ENCODE data around the gene RNASEH1.
A peak's percentile ranks its signal among the peaks of the same experiment; 100 is the strongest.

RNASEH1 gene

DNA sequence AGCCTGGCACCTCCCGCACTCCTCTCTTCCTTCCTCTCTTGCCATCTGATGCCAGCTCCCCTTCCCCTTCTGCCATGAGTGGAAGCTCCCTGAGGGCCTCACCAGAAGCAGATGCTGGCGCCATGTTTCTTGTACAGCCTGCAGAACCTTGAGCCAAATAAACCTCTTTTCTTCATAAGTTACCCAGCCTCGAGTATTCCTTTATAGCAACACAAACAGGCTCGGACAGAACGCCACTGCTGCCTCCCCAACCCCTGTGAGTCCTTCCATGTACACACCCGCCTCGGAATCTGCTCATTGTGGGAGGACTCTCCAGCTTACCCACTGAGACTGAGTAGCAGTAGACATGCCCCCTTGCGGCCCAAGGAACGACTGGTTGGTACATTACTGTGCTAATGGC, 8.7 kb upstream of the RNASEH1 start:
- Histone ChIP-seq H3K9me3 (ENCODE audit: low read length) (no peaks in the 10 kb centered on the region), H3K36me3 (ENCODE audit: insufficient read depth, low read length) (no peaks in the 10 kb centered on the region), H3K4me1 (ENCODE audit: insufficient read depth, low read length) (no peaks in the 10 kb centered on the region), H2AFZ (ENCODE audit: low read depth, low read length) (no peak overlapping the region), H3K4me3 (ENCODE audit: low read length) (no peak overlapping the region), H3K27me3 (ENCODE audit: insufficient read depth, low read length) (no peaks in the 10 kb centered on the region)

DNA sequence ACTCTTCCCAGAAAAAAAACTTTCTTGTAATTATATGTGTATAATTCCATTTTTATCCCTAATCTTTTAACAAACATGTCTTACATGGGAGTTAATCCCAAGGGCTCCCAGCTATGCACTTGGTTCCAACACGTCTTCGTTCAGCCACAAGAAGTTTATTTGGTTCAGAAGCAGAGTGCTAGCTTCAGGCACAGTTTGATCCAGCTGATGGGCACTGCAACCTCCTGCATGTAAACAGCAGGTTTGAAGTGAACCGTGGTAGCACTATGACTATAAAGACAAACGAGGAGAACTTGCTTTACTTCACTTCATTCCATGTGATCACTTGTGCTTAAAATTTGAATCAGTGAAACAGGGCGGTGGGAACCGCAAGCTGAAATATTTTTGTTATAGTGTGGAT, 7.0 kb upstream of the RNASEH1 start:
- Histone ChIP-seq H3K27me3 (ENCODE audit: insufficient read depth, low read length) (no peaks in the 10 kb centered on the region), H3K36me3 (ENCODE audit: insufficient read depth, low read length) (peaks cover 8% of the 10 kb centered on the region), H2AFZ (ENCODE audit: low read depth, low read length) (no peak overlapping the region), H3K9me3 (ENCODE audit: low read length) (no peaks in the 10 kb centered on the region), H3K4me3 (ENCODE audit: low read length) (no peak overlapping the region), H3K4me1 (ENCODE audit: insufficient read depth, low read length) (no peaks in the 10 kb centered on the region)

DNA sequence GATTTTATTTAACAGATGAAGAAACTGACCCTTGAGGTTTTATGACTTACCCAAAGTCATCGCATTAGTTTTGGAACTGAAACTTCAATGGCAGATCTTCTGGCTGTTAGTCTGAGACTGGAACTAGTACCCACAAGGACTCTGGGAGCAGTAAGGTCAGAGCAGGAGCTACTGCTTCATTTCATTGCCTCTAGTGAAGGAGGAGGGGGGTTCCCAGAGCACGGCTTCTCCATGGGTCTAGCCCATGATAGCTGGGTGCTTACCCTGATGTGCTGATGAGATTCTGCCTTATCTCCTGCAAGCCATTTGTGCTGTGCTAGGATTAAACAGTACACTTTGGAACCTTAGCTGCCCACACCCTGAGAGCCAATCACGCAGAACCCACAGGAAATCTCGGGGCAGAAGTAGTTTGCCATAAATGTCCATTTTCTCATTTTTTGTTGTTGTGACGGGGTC, 5.4 kb upstream of the RNASEH1 start:
- Histone ChIP-seq H3K36me3 (ENCODE audit: insufficient read depth, low read length) (peaks cover 8% of the 10 kb centered on the region), H3K9me3 (ENCODE audit: low read length) (no peaks in the 10 kb centered on the region), H3K27me3 (ENCODE audit: insufficient read depth, low read length) (no peaks in the 10 kb centered on the region), H2AFZ (ENCODE audit: low read depth, low read length) (no peak overlapping the region), H3K4me1 (ENCODE audit: insufficient read depth, low read length) (peaks cover 5% of the 10 kb centered on the region), H3K4me3 (ENCODE audit: low read length) (no peak overlapping the region)

DNA sequence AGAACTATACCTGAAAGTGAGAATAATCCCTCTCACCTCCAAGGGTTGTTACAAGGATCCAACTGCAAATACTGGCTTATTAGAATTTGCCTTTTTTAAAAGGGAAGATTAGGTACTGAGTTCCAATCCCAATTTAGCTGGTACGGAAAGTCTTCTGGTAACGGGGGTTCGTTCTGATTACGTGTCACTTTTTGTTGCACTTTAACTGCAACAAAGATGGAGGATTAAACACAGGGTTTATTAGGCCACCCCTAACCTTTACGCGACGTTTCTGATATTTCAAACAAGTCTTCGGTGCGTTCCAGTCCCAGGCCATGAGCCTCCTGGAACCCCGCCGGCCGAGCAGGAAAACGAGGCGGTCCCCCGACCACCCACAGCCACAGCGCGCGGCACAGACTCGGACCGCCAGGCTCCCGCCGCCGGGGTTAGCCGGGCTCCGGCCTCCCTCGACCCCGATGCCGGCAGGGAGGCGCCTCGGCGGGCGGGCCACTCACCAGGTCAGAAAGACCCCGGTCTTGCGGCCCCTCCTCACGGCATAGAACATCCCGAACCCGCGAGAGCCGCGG, 411 bp downstream of the RNASEH1 start:
- Histone ChIP-seq H3K4me3 (ENCODE audit: low read length) (peak overlapping the region; percentile 89), H3K9me3 (ENCODE audit: low read length) (no peaks in the 10 kb centered on the region), H3K27me3 (ENCODE audit: insufficient read depth, low read length) (no peaks in the 10 kb centered on the region), H2AFZ (ENCODE audit: low read depth, low read length) (peak overlapping the region; percentile 39), H3K4me1 (ENCODE audit: insufficient read depth, low read length) (peaks cover 13% of the 10 kb centered on the region), H3K36me3 (ENCODE audit: insufficient read depth, low read length) (peaks cover 39% of the 10 kb centered on the region)

DNA sequence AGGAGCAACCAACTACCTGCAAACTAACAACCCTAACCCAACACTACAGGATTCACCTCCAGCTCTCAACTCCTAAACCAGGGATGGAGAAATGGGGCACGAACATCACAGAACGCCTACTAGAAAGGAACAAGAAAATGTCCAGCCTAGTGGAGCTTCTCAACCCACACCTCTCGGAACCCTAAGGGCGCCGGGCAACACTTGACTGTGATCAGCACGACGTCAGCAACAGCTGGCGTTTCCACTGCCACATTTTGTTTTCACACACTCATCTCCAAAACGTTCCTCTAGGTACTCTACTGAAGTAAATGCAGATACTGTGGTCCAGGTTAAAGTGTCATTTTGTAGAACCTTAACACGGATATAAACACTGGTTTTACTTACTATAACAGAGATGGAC, 4.2 kb downstream of the RNASEH1 start:
- peaks cover 63% of the 10 kb centered on the region for H3K36me3 ChIP-seq (ENCODE audit: insufficient read depth, low read length)
- H3K27me3 ChIP-seq (ENCODE audit: insufficient read depth, low read length), result no peaks in the 10 kb centered on the region
- H2AFZ ChIP-seq (ENCODE audit: low read depth, low read length), result no peak overlapping the region
- no peaks in the 10 kb centered on the region for H3K9me3 ChIP-seq (ENCODE audit: low read length)
- peaks cover 7% of the 10 kb centered on the region for H3K4me1 ChIP-seq (ENCODE audit: insufficient read depth, low read length)
- H3K4me3 ChIP-seq (ENCODE audit: low read length), result no peak overlapping the region

DNA sequence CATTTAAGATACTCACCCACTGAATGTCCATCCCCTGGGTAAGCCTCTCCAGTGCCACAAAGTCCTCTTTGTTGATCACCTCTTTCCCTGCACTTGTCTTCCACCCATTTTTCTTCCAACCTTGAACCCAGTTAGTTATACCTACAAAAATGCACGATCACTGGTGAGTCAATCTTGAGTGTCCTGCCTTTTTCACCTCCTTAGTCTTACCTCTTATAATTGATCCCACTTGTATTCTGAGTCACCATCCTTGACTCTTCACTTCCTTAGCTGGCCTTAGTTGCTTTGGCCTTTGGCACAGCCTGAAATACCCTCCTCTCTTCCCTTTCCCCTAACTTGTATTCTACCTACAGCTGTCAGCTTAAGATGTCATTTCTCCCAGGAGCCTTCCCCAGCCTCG, 10.2 kb downstream of the RNASEH1 start:
- Histone ChIP-seq H3K4me3 (ENCODE audit: low read length) (no peak overlapping the region), H2AFZ (ENCODE audit: low read depth, low read length) (no peak overlapping the region), H3K4me1 (ENCODE audit: insufficient read depth, low read length) (no peaks in the 10 kb centered on the region), H3K36me3 (ENCODE audit: insufficient read depth, low read length) (peaks cover 88% of the 10 kb centered on the region), H3K27me3 (ENCODE audit: insufficient read depth, low read length) (no peaks in the 10 kb centered on the region), H3K9me3 (ENCODE audit: low read length) (no peaks in the 10 kb centered on the region)

DNA sequence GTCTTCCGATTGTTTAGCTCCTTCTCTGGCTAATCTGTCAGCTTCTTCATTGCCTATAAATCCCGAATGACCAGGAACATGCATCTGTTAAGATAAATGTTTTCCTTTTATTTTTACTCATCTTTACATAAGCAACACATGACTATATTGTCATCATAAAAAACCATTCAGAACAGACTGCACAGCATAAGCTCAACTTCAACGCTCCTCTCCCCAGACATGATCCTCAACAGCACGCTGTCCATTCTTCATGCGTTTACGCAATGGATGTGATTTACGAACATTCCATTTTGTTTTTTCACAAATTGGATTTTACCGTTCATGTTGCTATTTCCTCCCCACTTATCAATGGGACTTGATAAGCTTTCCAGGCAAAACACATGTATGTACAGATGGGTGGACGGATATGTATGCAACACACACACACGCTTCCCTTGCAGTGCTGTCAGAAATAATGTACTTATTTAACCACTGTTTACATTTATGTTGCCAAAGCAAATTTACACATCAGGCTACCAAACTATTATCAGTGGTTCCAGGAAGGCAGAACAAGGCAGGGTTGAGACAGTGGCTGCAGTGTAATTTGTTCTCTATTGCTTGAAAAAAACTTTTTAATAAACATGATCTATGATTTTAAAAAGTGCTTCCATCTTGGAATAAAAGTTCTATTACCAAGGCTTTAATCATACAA, 12.2 kb downstream of the RNASEH1 start:
- H2AFZ ChIP-seq (ENCODE audit: low read depth, low read length), result no peak overlapping the region
- no peaks in the 10 kb centered on the region for H3K27me3 ChIP-seq (ENCODE audit: insufficient read depth, low read length)
- H3K9me3 ChIP-seq (ENCODE audit: low read length), result no peaks in the 10 kb centered on the region
- no peak overlapping the region for H3K4me3 ChIP-seq (ENCODE audit: low read length)
- H3K36me3 ChIP-seq (ENCODE audit: insufficient read depth, low read length), result peaks cover 88% of the 10 kb centered on the region
- no peaks in the 10 kb centered on the region for H3K4me1 ChIP-seq (ENCODE audit: insufficient read depth, low read length)

DNA sequence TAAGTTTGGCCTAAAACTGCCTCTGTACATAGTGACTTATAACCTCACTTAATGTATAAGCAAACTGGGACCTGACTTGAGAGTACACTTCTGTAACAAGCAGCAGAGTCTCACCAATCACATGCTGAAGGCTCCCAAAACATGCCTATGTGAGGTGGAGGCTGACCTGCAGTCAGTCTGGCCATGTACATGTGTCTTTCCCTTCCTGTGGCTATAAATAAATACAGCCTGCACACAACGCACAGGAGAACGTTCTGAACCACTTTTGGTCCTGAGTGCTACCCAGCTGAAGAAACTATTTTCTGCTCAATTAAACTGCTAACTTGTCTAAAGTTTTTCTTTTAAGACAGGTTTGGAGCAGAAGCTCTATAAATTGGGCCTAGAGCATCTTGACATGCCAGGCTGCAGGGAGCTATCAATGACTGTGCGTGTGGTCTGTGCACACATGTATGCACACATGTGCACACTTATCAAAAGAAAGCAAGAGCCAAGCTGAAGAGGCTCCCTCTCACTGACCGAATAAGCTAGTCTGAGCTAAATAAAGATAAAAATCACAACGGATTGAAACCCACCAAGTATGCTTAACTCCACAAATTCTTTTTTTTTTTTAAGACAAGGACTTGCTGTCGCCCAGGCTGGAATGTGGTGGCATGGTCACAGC, 15.0 kb downstream of the RNASEH1 start:
- peaks cover 70% of the 10 kb centered on the region for H3K36me3 ChIP-seq (ENCODE audit: insufficient read depth, low read length)
- H2AFZ ChIP-seq (ENCODE audit: low read depth, low read length), result no peak overlapping the region
- H3K4me1 ChIP-seq (ENCODE audit: insufficient read depth, low read length), result no peaks in the 10 kb centered on the region
- H3K27me3 ChIP-seq (ENCODE audit: insufficient read depth, low read length), result no peaks in the 10 kb centered on the region
- no peak overlapping the region for H3K4me3 ChIP-seq (ENCODE audit: low read length)
- H3K9me3 ChIP-seq (ENCODE audit: low read length), result no peaks in the 10 kb centered on the region

DNA sequence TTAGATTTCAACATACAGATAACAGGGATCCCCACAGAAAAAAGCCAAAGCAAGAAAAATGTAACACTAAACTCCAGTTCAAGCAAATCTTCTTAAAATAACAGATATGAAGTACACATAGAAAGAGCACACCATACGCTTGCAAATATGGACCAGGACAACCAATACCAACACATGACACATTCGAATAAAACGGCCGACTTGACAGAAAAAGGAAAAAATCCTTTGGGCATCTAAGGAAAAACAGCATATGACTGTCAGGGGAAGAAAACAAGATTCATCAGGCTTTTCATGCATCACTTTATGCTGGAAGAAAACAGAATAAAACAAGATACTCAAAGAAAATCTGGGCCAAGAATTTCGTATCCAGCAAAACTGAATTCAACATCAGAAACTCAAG, 16.0 kb downstream of the RNASEH1 start:
- Histone ChIP-seq H3K36me3 (ENCODE audit: insufficient read depth, low read length) (peaks cover 62% of the 10 kb centered on the region), H3K9me3 (ENCODE audit: low read length) (no peaks in the 10 kb centered on the region), H3K27me3 (ENCODE audit: insufficient read depth, low read length) (no peaks in the 10 kb centered on the region), H2AFZ (ENCODE audit: low read depth, low read length) (no peak overlapping the region), H3K4me3 (ENCODE audit: low read length) (no peak overlapping the region), H3K4me1 (ENCODE audit: insufficient read depth, low read length) (no peaks in the 10 kb centered on the region)

DNA sequence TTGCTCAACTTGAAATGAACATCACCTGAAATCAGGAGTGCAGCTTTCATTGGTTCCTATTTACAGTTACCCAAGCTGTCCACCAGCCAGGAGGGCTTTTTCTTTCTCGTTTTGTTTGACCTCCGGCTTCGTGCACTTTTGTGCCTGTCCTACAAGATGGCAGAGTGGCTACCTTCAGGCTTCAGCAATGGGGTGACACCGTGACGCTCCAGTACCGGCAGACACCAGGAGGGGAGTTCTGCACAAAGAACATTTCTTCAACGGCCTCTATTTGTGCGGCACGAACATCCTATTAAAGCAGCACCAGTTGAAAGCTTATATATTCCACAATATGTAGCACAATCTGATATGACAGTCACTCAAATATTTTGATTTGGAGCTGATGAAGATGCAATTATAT, 18.3 kb downstream of the RNASEH1 start:
- H3K27me3 ChIP-seq (ENCODE audit: insufficient read depth, low read length), result no peaks in the 10 kb centered on the region
- no peak overlapping the region for H2AFZ ChIP-seq (ENCODE audit: low read depth, low read length)
- peaks cover 40% of the 10 kb centered on the region for H3K36me3 ChIP-seq (ENCODE audit: insufficient read depth, low read length)

DNA sequence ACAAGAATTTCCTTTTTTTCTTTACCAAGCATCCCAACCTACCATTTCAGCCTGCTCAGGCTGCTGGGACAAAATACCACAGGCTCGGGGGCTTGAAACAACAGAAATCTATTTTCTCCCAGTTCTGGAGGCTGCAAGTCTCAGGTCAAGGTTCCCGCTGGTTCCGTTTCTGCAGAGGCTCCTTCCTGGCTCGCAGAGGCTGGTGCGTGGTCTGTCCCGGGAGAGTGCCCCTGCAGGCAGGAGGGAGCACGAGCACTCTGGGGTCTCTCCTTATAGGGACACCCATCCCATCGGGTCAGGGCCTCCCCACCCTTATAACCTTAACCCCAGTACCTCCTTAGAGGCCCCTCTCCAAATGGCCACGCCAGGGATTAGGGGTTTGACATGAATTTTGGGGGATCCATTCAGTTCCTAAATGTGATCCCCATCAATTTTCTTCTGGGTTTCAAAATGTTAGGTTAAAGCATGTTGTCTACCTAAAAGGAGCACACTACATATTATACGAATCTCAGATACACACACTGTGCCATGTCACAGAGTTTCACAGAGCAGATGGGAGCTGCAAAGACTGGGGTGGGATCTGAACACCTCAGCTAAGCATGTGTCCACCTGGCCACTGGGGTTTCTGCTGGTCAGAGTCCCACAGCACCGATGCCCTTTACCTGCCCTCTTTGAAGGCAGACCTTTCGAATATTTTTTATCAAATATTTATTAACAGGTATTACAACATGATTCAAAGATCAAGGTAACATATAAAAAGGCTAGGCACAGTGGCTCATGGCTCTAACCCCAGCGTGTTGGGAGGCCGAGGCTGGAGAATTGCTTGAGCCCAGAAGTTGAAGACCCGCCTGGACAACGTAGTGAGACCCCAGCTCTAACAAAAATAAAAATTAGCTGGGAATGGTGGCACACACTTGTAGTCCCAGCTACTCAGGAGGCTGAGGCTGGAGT, 21.2 kb downstream of the RNASEH1 start:
- Histone ChIP-seq H3K27me3 (ENCODE audit: insufficient read depth, low read length) (no peaks in the 10 kb centered on the region), H3K9me3 (ENCODE audit: low read length) (no peaks in the 10 kb centered on the region), H3K36me3 (ENCODE audit: insufficient read depth, low read length) (peaks cover 17% of the 10 kb centered on the region), H3K4me1 (ENCODE audit: insufficient read depth, low read length) (peaks cover 8% of the 10 kb centered on the region), H3K4me3 (ENCODE audit: low read length) (peak overlapping the region; percentile 51), H2AFZ (ENCODE audit: low read depth, low read length) (peak overlapping the region; percentile 49)

More for the DNA sequence above, 18.3 kb downstream of the RNASEH1 start:
- Histone ChIP-seq H3K4me1 (ENCODE audit: insufficient read depth, low read length) (peaks cover 8% of the 10 kb centered on the region), H3K4me3 (ENCODE audit: low read length) (no peak overlapping the region), H3K9me3 (ENCODE audit: low read length) (no peaks in the 10 kb centered on the region)

DNA sequence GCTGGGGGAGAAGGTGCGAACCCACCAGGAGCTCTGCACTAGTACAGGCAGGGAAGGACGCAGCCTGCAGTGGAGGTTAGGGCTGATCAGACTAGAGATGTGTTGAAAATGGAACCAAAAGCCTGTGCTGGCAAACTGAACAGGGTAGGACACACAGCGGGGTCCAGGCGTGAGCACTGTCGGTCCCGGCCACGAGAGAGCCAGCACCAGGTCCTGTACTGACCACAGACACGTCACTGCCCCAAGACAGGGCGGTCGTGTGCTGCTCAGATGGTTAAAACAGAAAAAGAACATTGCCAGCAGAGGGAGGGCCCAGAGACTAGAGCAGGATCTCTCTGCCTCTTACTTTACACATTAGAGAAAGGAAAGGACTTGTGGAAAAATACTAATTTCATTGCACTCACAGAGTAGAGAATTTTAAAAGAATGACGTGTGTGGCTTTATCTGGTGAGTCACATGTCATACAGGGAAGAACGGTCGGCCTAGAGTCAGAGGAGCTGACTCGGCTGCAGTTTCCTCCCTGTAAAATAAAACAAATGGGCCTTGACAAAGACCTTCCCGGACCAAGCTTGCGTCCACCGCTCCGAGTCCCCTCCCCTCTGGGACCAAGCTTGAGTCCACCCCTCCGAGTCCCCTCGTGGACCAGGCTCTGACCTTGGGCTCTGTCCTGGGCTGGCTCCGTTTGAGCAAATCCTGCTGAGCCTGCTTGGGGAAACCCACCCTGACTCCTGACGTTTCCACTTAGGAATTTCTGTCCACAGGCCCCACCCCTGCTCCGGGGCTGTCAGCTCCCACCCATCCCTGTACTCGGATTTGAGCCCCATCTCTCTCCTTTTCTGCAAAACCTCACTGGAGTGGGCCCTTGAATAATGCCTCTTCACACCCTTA, 22.1 kb downstream of the RNASEH1 start:
- H3K4me3 ChIP-seq (ENCODE audit: low read length), result peak overlapping the region; percentile 51

More for the DNA sequence above, 22.1 kb downstream of the RNASEH1 start:
- Histone ChIP-seq H3K9me3 (ENCODE audit: low read length) (no peaks in the 10 kb centered on the region), H3K36me3 (ENCODE audit: insufficient read depth, low read length) (peaks cover 10% of the 10 kb centered on the region), H2AFZ (ENCODE audit: low read depth, low read length) (peak overlapping the region; percentile 49), H3K4me1 (ENCODE audit: insufficient read depth, low read length) (peaks cover 8% of the 10 kb centered on the region), H3K27me3 (ENCODE audit: insufficient read depth, low read length) (no peaks in the 10 kb centered on the region)
